GM12892 (cell line): ENCODE results near the gene DOCK4.

Experiments used
- POLR2A ChIP-seq: IDR thresholded peaks from 2 replicates; pipeline ENCODE4 v1.6.1; 2011; ENCODE audit warnings: low read depth, low read length, control low read depth
- POLR2AphosphoS5 ChIP-seq: IDR thresholded peaks from 2 replicates; pipeline ENCODE4 v1.6.1; 2011; ENCODE audit warnings: low read depth, low read length, control low read depth

GRCh38 chr7:112172870-112173567 lies 33.2 kb downstream of the DOCK4 start:
- TF ChIP-seq POLR2A (no peak), POLR2AphosphoS5 (no peak)
